ENCODE results near the gene KARS1. TPM values are rescaled to one million over a fixed set of nuclear protein-coding genes. Genes with fewer than 3 reads are reported as not detected.

The KARS1 gene
- total RNA-seq, result 100 to 1,000 TPM in 2 of 3 donors, 10 to 100 TPM in 1; 94.3 to 108 (median 103) TPM
- long read RNA-seq, donor 1, transcript KARS-202 (15 exons, 2,421 nt), result minor isoform, 15 of 121 reads
- long read RNA-seq, donor 1, transcript KARS-201 (14 exons, 2,005 nt), result major isoform, 87 of 121 reads
- long read RNA-seq, donor 1, partial matches to known transcripts, result 6 of 121 reads
- long read RNA-seq, donor 1, other reads (novel, unspliced or antisense), result 11 of 121 reads
- long read RNA-seq, donor 2, transcript KARS-202 (15 exons, 2,421 nt), result minor isoform, 16 of 74 reads
- long read RNA-seq, donor 2, transcript KARS-201 (14 exons, 2,005 nt), result major isoform, 44 of 74 reads
- long read RNA-seq, donor 2, partial matches to known transcripts, result 9 of 74 reads
- long read RNA-seq, donor 2, other reads (novel, unspliced or antisense), result 5 of 74 reads

- no peaks in the 10 kb centered on the region for H3K36me3 ChIP-seq (ENCODE audit: low read depth)
- intact Hi-C loops (cut with DNase I, micrococcal nuclease), result no loop called here
- no peaks in the 10 kb centered on the region for H3K9me3 ChIP-seq
- DNase-seq (peak; percentile 95 to 97 (median 96)), ATAC-seq (peak; percentile 98)
- no peak for TF ChIP-seq CTCF (IDR thresholded peaks at IDR 0.05)
- H3K4me3 ChIP-seq, result peak within 1 kb of the TSS; percentile 99
- peaks cover 35% of the 10 kb centered on the region for H3K4me1 ChIP-seq (ENCODE audit: low read depth)
Measured at GRCh38 chr16:75647492-75648264, at the start of gene KARS1, which contains the start of gene TERF2IP. TSS of gene KARS1 (minus strand) at chr16:75647665. CDS start at chr16:75647639, 26 bp downstream. TSS of gene TERF2IP (plus strand) at chr16:75647773. CDS start at chr16:75647883, 110 bp downstream.

- Histone ChIP-seq H3K4me1 (ENCODE audit: low read depth) (no peaks in the 10 kb centered on the region), H3K9me3 (no peaks in the 10 kb centered on the region), H3K36me3 (ENCODE audit: low read depth) (no peaks in the 10 kb centered on the region), H3K4me3 (no peak overlapping the region)
- ATAC-seq, result no peak
- no peak for TF ChIP-seq CTCF (IDR thresholded peaks at IDR 0.05)
- intact Hi-C loops (cut with DNase I, micrococcal nuclease), result no loop called here
- peak in 1 of 3 donors; percentile 7 for DNase-seq
Measured at GRCh38 chr16:75695708-75696107, 48.2 kb upstream of the KARS1 start.

- H3K4me1 ChIP-seq (ENCODE audit: low read depth), result no peaks in the 10 kb centered on the region
- TF ChIP-seq CTCF (IDR thresholded peaks at IDR 0.05), result no peak
- DNase-seq (no peak), ATAC-seq (no peak)
- H3K36me3 ChIP-seq (ENCODE audit: low read depth), result no peaks in the 10 kb centered on the region
- H3K9me3 ChIP-seq, result no peaks in the 10 kb centered on the region
- no peak overlapping the region for H3K4me3 ChIP-seq
- intact Hi-C loops (cut with DNase I, micrococcal nuclease), result no loop called here
Measured at GRCh38 chr16:75687361-75687760, 39.9 kb upstream of the KARS1 start.

GRCh38 chr16:75682308-75682707, 34.8 kb upstream of the KARS1 start:
- DNase-seq (no peak), ATAC-seq (no peak)
- Histone ChIP-seq H3K36me3 (ENCODE audit: low read depth) (no peaks in the 10 kb centered on the region), H3K4me3 (no peak overlapping the region), H3K4me1 (ENCODE audit: low read depth) (no peaks in the 10 kb centered on the region), H3K9me3 (no peaks in the 10 kb centered on the region)
- no peak for TF ChIP-seq CTCF (IDR thresholded peaks at IDR 0.05)
- intact Hi-C loops (cut with DNase I, micrococcal nuclease), result no loop called here

GRCh38 chr16:75679366-75679765, 31.9 kb upstream of the KARS1 start:
- TF ChIP-seq CTCF (IDR thresholded peaks at IDR 0.05), result no peak
- DNase-seq, result no peak
- H3K4me1 ChIP-seq (ENCODE audit: low read depth), result no peaks in the 10 kb centered on the region
- no peaks in the 10 kb centered on the region for H3K9me3 ChIP-seq
- intact Hi-C loops (cut with DNase I, micrococcal nuclease), result no loop called here
- H3K4me3 ChIP-seq, result no peak overlapping the region
- no peaks in the 10 kb centered on the region for H3K36me3 ChIP-seq (ENCODE audit: low read depth)
- no peak for ATAC-seq
